Keratinocyte (primary cell): ENCODE results near the gene CFAP100.

Experiments used
- EZH2 ChIP-seq: IDR thresholded peaks from one replicate; pipeline ENCODE4 v1.6.1; 2012; ENCODE audit warnings: inconsistent platforms, mild to moderate bottlenecking, low read length, moderate library complexity
- TF ChIP-seq, protein P1 (sequence below), 3 experiments: IDR thresholded peaks in 1 of 3; conservative IDR thresholded peaks in 1 of 3; optimal IDR thresholded peaks in 1 of 3; 2 replicates in 2 of 3; 3 replicates in 1 of 3; pipeline versions ENCODE3 to v1.5.1; 2011; ENCODE audit warnings: low read length in 3 of 3, mild to moderate bottlenecking in 3 of 3, moderate library complexity in 2 of 3, control low read depth in 1 of 3, inconsistent platforms in 1 of 3; ENCODE audit not compliant: insufficient read depth in 2 of 3; ENCODE audit errors: extremely low read depth in 1 of 3

DNA sequence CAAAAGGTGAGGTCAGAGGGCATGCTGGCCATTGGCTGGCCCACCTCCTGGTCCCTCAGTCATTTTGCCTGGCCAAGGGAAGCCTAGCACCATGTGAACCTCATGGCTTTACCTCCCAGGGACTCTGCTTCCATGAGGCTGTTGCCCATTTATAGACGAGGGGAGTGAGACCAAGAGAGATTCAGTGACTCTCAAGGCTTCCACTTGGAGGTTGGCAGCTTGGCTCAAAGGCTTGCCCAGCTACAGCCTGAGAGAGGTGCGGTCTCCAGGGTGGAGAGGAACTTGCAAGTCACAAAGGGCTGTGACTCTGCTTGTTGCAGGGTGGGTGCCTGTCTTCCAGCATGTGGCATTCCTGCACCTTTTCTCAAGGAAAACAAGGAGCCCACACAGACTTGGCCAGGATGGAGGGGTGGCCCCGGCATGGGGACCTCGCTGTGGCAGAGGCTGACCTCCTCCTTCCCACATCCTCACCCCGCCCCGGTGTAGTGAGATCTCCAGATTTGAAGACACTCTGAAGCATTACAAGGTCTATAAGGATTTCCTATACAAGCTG is 24.5 kb downstream of the CFAP100 start:
- TF ChIP-seq, protein P1, sequence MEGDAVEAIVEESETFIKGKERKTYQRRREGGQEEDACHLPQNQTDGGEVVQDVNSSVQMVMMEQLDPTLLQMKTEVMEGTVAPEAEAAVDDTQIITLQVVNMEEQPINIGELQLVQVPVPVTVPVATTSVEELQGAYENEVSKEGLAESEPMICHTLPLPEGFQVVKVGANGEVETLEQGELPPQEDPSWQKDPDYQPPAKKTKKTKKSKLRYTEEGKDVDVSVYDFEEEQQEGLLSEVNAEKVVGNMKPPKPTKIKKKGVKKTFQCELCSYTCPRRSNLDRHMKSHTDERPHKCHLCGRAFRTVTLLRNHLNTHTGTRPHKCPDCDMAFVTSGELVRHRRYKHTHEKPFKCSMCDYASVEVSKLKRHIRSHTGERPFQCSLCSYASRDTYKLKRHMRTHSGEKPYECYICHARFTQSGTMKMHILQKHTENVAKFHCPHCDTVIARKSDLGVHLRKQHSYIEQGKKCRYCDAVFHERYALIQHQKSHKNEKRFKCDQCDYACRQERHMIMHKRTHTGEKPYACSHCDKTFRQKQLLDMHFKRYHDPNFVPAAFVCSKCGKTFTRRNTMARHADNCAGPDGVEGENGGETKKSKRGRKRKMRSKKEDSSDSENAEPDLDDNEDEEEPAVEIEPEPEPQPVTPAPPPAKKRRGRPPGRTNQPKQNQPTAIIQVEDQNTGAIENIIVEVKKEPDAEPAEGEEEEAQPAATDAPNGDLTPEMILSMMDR (optimal IDR thresholded peaks at IDR 0.05 in 1 of 3, IDR thresholded peaks at IDR 0.05 in 1 of 3, conservative IDR thresholded peaks at IDR 0.05 in 1 of 3; ENCODE audit: extremely low read depth in 1 of 3, insufficient read depth in 2 of 3, low read length in 3 of 3), result no peak
- no peak for TF ChIP-seq EZH2
